ENCODE measurements around the gene DYRK3.

Gene DYRK3

DNA sequence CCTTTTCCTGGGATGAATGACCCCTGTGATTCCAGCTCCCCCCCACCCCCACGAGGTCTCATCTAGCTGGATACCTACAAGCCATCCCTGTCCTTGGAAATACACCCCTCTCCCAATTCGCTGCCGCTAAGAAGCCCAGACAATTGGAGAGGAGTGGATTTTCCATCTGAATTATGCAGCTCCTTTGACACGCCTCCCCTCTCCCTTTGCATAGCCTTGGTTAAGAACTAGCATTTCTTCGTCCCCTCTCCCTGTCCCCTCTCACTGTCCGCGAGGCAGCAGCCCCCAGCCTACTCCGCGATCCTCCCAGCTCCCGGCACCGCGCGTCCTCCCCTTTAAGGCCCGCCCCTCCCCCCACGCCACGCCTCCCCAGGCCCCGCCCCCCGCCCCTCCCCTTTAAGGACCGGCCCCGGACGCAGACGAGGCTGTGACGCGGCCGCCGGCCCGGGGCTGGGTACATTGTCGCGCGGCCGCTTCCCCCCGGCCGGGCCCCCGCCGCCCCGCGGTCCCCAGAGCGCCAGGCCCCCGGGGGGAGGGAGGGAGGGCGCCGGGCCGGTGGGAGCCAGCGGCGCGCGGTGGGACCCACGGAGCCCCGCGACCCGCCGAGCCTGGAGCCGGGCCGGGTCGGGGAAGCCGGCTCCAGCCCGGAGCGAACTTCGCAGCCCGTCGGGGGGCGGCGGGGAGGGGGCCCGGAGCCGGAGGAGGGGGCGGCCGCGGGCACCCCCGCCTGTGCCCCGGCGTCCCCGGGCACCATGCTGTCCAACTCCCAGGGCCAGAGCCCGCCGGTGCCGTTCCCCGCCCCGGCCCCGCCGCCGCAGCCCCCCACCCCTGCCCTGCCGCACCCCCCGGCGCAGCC, 49.4 kb downstream of the DYRK3 start, which contains the start of gene MAPKAPK2 (continued):
- TF ChIP-seq OVOL3 (tag by site-specific recombination; IDR thresholded peaks at IDR 0.05) (no peak), HOXA7 (CRISPR knock-in tag; IDR thresholded peaks at IDR 0.05; ENCODE audit: borderline replicate concordance) (no peak), ZSCAN16 (tag by site-specific recombination; IDR thresholded peaks at IDR 0.05) (no peak), ZNF701 (tag by site-specific recombination; IDR thresholded peaks at IDR 0.05) (no peak), MEIS1 (CRISPR knock-in tag; IDR thresholded peaks at IDR 0.05; ENCODE audit: borderline replicate concordance) (no peak), ZNF18 (tag by site-specific recombination; IDR thresholded peaks at IDR 0.05) (no peak), ZBTB26 (tag by site-specific recombination; optimal IDR thresholded peaks at IDR 0.05) (peak; percentile 19), SP2 (tag by site-specific recombination; IDR thresholded peaks at IDR 0.05) (peak; percentile 60), ZBTB17 (tag by site-specific recombination; IDR thresholded peaks at IDR 0.05) (peak; percentile 65; the same call in 1 of the 2 replicates), ZSCAN23 (tag by site-specific recombination; IDR thresholded peaks at IDR 0.05) (no peak), ZNF423 (tag by site-specific recombination; IDR thresholded peaks at IDR 0.05) (no peak), KLF8 (tag by site-specific recombination; IDR thresholded peaks at IDR 0.05) (peak; percentile 73), SP3 (tag by site-specific recombination; IDR thresholded peaks at IDR 0.05) (peak; percentile 66), ZNF112 (tag by site-specific recombination; IDR thresholded peaks at IDR 0.05) (no peak), ZNF311 (tag by site-specific recombination; IDR thresholded peaks at IDR 0.05; ENCODE audit: borderline replicate concordance) (no peak), ZNF266 (tag by site-specific recombination; IDR thresholded peaks at IDR 0.05; ENCODE audit: low read depth) (no peak)
- TF ChIP-seq, protein P1, sequence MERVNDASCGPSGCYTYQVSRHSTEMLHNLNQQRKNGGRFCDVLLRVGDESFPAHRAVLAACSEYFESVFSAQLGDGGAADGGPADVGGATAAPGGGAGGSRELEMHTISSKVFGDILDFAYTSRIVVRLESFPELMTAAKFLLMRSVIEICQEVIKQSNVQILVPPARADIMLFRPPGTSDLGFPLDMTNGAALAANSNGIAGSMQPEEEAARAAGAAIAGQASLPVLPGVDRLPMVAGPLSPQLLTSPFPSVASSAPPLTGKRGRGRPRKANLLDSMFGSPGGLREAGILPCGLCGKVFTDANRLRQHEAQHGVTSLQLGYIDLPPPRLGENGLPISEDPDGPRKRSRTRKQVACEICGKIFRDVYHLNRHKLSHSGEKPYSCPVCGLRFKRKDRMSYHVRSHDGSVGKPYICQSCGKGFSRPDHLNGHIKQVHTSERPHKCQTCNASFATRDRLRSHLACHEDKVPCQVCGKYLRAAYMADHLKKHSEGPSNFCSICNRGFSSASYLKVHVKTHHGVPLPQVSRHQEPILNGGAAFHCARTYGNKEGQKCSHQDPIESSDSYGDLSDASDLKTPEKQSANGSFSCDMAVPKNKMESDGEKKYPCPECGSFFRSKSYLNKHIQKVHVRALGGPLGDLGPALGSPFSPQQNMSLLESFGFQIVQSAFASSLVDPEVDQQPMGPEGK (tag by site-specific recombination; IDR thresholded peaks at IDR 0.05), result peak; percentile 61
- TF ChIP-seq, protein P2, sequence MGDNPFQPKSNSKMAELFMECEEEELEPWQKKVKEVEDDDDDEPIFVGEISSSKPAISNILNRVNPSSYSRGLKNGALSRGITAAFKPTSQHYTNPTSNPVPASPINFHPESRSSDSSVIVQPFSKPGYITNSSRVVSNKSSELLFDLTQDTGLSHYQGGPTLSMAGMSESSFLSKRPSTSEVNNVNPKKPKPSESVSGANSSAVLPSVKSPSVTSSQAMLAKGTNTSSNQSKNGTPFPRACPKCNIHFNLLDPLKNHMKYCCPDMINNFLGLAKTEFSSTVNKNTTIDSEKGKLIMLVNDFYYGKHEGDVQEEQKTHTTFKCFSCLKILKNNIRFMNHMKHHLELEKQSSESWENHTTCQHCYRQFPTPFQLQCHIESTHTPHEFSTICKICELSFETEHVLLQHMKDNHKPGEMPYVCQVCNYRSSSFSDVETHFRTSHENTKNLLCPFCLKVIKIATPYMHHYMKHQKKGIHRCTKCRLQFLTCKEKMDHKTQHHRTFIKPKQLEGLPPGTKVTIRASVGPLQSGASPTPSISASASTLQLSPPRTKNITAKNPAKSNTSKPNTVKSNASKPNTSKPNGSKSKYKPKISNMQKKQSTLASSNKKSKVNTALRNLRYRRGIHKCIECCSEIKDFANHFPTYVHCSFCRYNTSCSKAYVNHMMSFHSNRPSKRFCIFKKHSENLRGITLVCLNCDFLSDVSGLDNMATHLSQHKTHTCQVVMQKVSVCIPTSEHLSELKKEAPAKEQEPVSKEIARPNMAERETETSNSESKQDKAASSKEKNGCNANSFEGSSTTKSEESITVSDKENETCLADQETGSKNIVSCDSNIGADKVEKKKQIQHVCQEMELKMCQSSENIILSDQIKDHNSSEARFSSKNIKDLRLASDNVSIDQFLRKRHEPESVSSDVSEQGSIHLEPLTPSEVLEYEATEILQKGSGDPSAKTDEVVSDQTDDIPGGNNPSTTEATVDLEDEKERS (tag by site-specific recombination; IDR thresholded peaks at IDR 0.05), result no peak
- TF ChIP-seq, protein P3, sequence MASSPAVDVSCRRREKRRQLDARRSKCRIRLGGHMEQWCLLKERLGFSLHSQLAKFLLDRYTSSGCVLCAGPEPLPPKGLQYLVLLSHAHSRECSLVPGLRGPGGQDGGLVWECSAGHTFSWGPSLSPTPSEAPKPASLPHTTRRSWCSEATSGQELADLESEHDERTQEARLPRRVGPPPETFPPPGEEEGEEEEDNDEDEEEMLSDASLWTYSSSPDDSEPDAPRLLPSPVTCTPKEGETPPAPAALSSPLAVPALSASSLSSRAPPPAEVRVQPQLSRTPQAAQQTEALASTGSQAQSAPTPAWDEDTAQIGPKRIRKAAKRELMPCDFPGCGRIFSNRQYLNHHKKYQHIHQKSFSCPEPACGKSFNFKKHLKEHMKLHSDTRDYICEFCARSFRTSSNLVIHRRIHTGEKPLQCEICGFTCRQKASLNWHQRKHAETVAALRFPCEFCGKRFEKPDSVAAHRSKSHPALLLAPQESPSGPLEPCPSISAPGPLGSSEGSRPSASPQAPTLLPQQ (tag by site-specific recombination; IDR thresholded peaks at IDR 0.05), result peak; percentile 85
